ENCODE measurements around the gene ZNF333.

Gene ZNF333

GRCh38 chr19:14715841-14716240 lies 26.0 kb downstream of the ZNF333 start:
- H3K9me3 ChIP-seq (ENCODE audit: control extremely low read depth in 1 of 5, control insufficient read depth in 4 of 5, insufficient read depth in 2 of 5, low read depth in 1 of 5, low read length in 4 of 5) = peaks cover 11 to 67% (median 48%) of the 10 kb centered on the region in 5 experiments
- ChIA-PET POLR2A (interaction anchor here (0.6 kb wide), 1 partner anchor 152 kb away, joined by 3 read pairs; no protein-coding TSS in a partner anchor), CTCF (interaction anchor here (0.7 kb wide), 1 partner anchor 142 kb away, joined by 4 read pairs; no protein-coding TSS in a partner anchor)
- WGBS (ENCODE audit: insufficient coverage) = 100% methylated on average over 1 of the region's 4 CpGs
- peaks cover 35 to 90% (median 44%) of the 10 kb centered on the region in 4 experiments for H3K36me3 ChIP-seq (ENCODE audit: control insufficient read depth in 4 of 4, insufficient read depth in 4 of 4, low read length in 3 of 4)
- DNase-seq = no peak
- no peak overlapping the region for H3K27ac ChIP-seq (ENCODE audit: insufficient read depth in 1 of 2, low read depth in 1 of 2, low read length in 2 of 2, poor library complexity in 1 of 2, severe bottlenecking in 2 of 2)
- no peaks in the 10 kb centered on the region for H3K27me3 ChIP-seq (replicated peaks in 2 of 5; ENCODE audit: control insufficient read depth in 4 of 5, insufficient read depth in 5 of 5, low read length in 4 of 5)
- no peak overlapping the region for H3K4me3 ChIP-seq (ENCODE audit: control insufficient read depth in 1 of 7, extremely low read depth in 1 of 7, insufficient read depth in 4 of 7, low read depth in 2 of 7, low read length in 6 of 7)
- no peaks in the 10 kb centered on the region for H3K4me1 ChIP-seq (ENCODE audit: control extremely low read depth in 1 of 4, control insufficient read depth in 4 of 4, insufficient read depth in 4 of 4, low read length in 3 of 4)

DNA sequence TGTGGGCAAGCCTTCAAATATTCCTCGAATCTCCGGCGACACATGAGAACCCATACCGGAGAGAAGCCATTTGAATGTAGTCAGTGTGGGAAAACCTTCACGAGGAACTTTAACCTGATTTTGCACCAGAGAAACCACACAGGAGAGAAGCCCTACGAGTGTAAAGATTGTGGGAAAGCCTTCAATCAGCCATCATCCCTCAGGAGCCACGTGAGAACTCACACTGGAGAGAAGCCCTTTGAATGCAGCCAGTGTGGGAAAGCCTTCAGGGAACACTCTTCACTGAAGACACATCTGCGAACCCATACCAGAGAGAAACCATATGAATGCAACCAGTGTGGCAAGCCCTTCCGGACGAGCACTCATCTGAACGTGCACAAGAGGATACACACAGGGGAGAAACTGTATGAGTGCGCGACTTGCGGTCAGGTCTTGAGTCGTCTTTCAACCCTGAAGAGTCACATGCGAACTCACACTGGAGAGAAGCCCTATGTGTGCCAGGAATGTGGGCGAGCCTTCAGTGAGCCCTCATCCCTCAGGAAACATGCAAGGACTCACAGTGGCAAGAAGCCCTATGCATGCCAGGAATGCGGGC lies 28.8 kb downstream of the ZNF333 start:
- Histone ChIP-seq H3K4me1 (ENCODE audit: control extremely low read depth in 1 of 4, control insufficient read depth in 4 of 4, insufficient read depth in 4 of 4, low read length in 3 of 4) (no peaks in the 10 kb centered on the region), H3K4me3 (ENCODE audit: control insufficient read depth in 1 of 7, extremely low read depth in 1 of 7, insufficient read depth in 4 of 7, low read depth in 2 of 7, low read length in 6 of 7) (peak overlapping the region in 1 of 7 experiments; percentile 43), H3K36me3 (ENCODE audit: control insufficient read depth in 4 of 4, insufficient read depth in 4 of 4, low read length in 3 of 4) (peaks cover 36 to 82% (median 43%) of the 10 kb centered on the region in 4 experiments), H3K27ac (ENCODE audit: insufficient read depth in 1 of 2, low read depth in 1 of 2, low read length in 2 of 2, poor library complexity in 1 of 2, severe bottlenecking in 2 of 2) (no peak overlapping the region), H3K9me3 (ENCODE audit: control extremely low read depth in 1 of 5, control insufficient read depth in 4 of 5, insufficient read depth in 2 of 5, low read depth in 1 of 5, low read length in 4 of 5) (peaks cover 20 to 86% (median 56%) of the 10 kb centered on the region in 5 experiments), H3K27me3 (replicated peaks in 2 of 5; ENCODE audit: control insufficient read depth in 4 of 5, insufficient read depth in 5 of 5, low read length in 4 of 5) (no peaks in the 10 kb centered on the region)
- no peak for DNase-seq
- WGBS (ENCODE audit: insufficient coverage) = 99% methylated on average over 18 of the region's 18 CpGs
- ChIA-PET POLR2A (no interaction called here), CTCF (no interaction called here)

DNA sequence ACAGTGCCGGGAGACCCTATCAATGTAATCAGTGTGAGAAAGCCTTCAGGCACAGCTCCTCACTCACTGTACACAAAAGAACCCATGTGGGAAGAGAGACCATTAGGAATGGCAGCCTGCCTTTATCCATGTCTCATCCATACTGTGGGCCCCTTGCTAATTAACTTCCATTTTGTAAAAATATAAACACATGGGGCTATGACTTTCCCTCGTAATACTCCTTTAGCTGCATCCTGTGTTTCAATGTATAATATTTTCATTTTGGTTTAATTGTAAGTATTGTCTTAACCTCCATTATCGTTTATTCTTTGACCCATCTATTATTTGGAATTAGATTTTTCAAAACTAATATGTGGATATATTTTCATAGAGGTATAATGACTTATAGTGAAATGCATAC lies 29.3 kb downstream of the ZNF333 start:
- Histone ChIP-seq H3K27ac (ENCODE audit: insufficient read depth in 1 of 2, low read depth in 1 of 2, low read length in 2 of 2, poor library complexity in 1 of 2, severe bottlenecking in 2 of 2) (no peak overlapping the region), H3K36me3 (ENCODE audit: control insufficient read depth in 4 of 4, insufficient read depth in 4 of 4, low read length in 3 of 4) (peaks cover 36 to 83% (median 43%) of the 10 kb centered on the region in 4 experiments), H3K4me3 (ENCODE audit: control insufficient read depth in 1 of 7, extremely low read depth in 1 of 7, insufficient read depth in 4 of 7, low read depth in 2 of 7, low read length in 6 of 7) (peak overlapping the region in 1 of 7 experiments; percentile 43), H3K4me1 (ENCODE audit: control extremely low read depth in 1 of 4, control insufficient read depth in 4 of 4, insufficient read depth in 4 of 4, low read length in 3 of 4) (no peaks in the 10 kb centered on the region), H3K27me3 (replicated peaks in 2 of 5; ENCODE audit: control insufficient read depth in 4 of 5, insufficient read depth in 5 of 5, low read length in 4 of 5) (no peaks in the 10 kb centered on the region), H3K9me3 (ENCODE audit: control extremely low read depth in 1 of 5, control insufficient read depth in 4 of 5, insufficient read depth in 2 of 5, low read depth in 1 of 5, low read length in 4 of 5) (peaks cover 20 to 89% (median 56%) of the 10 kb centered on the region in 5 experiments)
- DNase-seq = no peak
- CTCF ChIA-PET = no interaction called here
- POLR2A ChIA-PET = no interaction called here
- WGBS (ENCODE audit: insufficient coverage) = 100% methylated on average over 1 of the region's 3 CpGs

DNA sequence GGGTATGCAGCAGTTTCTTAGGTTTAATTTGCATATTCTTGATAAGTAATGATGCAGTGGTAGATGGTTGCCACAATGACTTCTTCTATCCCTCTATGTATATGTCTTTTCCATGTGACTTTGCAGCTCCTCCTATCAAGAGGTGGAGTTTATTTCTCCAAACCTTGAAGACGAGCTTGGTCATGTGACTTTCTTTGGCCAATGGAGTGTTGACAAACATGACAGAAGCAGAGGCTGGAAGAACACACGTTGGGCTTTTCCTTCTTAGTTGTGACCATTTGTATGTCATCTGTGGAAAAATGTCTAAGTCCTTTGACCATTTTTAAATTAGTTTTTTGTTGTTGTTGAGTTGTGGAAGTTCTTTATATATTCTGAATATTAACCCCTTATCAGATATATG lies 32.3 kb downstream of the ZNF333 start:
- ChIA-PET CTCF (no interaction called here), POLR2A (no interaction called here)
- Histone ChIP-seq H3K9me3 (ENCODE audit: control extremely low read depth in 1 of 5, control insufficient read depth in 4 of 5, insufficient read depth in 2 of 5, low read depth in 1 of 5, low read length in 4 of 5) (peaks cover 17 to 86% (median 51%) of the 10 kb centered on the region in 5 experiments), H3K4me3 (ENCODE audit: control insufficient read depth in 1 of 7, extremely low read depth in 1 of 7, insufficient read depth in 4 of 7, low read depth in 2 of 7, low read length in 6 of 7) (no peak overlapping the region), H3K27me3 (replicated peaks in 2 of 5; ENCODE audit: control insufficient read depth in 4 of 5, insufficient read depth in 5 of 5, low read length in 4 of 5) (no peaks in the 10 kb centered on the region), H3K27ac (ENCODE audit: insufficient read depth in 1 of 2, low read depth in 1 of 2, low read length in 2 of 2, poor library complexity in 1 of 2, severe bottlenecking in 2 of 2) (no peak overlapping the region), H3K36me3 (ENCODE audit: control insufficient read depth in 4 of 4, insufficient read depth in 4 of 4, low read length in 3 of 4) (peaks cover 20 to 58% (median 26%) of the 10 kb centered on the region in 4 experiments), H3K4me1 (ENCODE audit: control extremely low read depth in 1 of 4, control insufficient read depth in 4 of 4, insufficient read depth in 4 of 4, low read length in 3 of 4) (no peaks in the 10 kb centered on the region)
- peak in 1 of 3 donors; percentile 14 for DNase-seq
- WGBS (ENCODE audit: insufficient coverage) = no CpG with 5 or more reads among the region's 2 CpGs

DNA sequence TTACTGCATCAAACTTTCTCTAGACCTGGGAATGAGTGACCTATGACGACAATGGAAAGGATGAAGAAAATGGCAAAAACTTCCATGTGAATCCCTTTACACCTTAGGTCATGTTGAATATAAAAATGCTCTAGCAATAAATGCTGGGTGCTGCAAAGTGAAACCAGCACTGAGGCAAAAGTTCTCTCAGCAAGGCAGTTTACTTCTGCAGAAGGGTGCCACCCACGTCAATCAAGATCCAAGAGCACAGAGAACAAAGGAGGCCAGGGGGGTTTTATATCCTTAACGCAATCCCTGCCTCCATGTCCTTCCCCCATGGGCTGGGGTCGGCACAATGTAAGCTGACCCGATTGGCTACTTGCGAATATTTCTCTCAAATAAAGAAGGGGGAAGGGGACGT lies 38.7 kb downstream of the ZNF333 start:
- ChIA-PET POLR2A (no interaction called here), CTCF (no interaction called here)
- peaks cover 4 to 51% (median 29%) of the 10 kb centered on the region in 5 experiments for H3K9me3 ChIP-seq (ENCODE audit: control extremely low read depth in 1 of 5, control insufficient read depth in 4 of 5, insufficient read depth in 2 of 5, low read depth in 1 of 5, low read length in 4 of 5)
- WGBS (ENCODE audit: insufficient coverage) = 62% methylated on average over 6 of the region's 7 CpGs
- H3K4me1 ChIP-seq (ENCODE audit: control extremely low read depth in 1 of 4, control insufficient read depth in 4 of 4, insufficient read depth in 4 of 4, low read length in 3 of 4) = peaks cover 0 to 8% (median 2%) of the 10 kb centered on the region in 4 experiments
- H3K27me3 ChIP-seq (replicated peaks in 2 of 5; ENCODE audit: control insufficient read depth in 4 of 5, insufficient read depth in 5 of 5, low read length in 4 of 5) = no peaks in the 10 kb centered on the region
- no peak for DNase-seq
- H3K36me3 ChIP-seq (ENCODE audit: control insufficient read depth in 4 of 4, insufficient read depth in 4 of 4, low read length in 3 of 4) = peaks cover 0 to 10% (median 4%) of the 10 kb centered on the region in 4 experiments
- no peak overlapping the region for H3K27ac ChIP-seq (ENCODE audit: insufficient read depth in 1 of 2, low read depth in 1 of 2, low read length in 2 of 2, poor library complexity in 1 of 2, severe bottlenecking in 2 of 2)
- no peak overlapping the region for H3K4me3 ChIP-seq (ENCODE audit: control insufficient read depth in 1 of 7, extremely low read depth in 1 of 7, insufficient read depth in 4 of 7, low read depth in 2 of 7, low read length in 6 of 7)

DNA sequence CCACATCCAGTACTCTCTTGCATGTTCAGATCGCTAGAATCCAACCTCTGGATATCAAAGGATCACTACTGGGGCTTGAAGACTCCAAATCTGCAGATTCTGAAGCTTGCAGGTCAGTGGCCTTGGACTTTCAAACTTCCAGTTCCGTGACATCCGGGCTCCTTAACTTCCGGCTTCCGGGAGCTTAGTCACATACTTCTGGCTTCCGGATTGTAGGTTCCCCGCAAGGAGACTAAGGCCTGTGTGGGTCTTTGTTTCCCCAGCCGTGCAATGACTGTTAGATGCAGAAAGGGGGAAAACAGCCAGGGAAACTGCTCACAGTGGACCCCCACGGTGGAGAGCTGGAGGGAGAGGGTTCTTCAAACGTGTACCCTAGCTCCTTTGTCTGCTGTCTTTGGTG lies 41.4 kb downstream of the ZNF333 start:
- Histone ChIP-seq H3K4me1 (ENCODE audit: control extremely low read depth in 1 of 4, control insufficient read depth in 4 of 4, insufficient read depth in 4 of 4, low read length in 3 of 4) (peaks cover 0 to 12% (median 6%) of the 10 kb centered on the region in 4 experiments), H3K27ac (ENCODE audit: insufficient read depth in 1 of 2, low read depth in 1 of 2, low read length in 2 of 2, poor library complexity in 1 of 2, severe bottlenecking in 2 of 2) (no peak overlapping the region), H3K36me3 (ENCODE audit: control insufficient read depth in 4 of 4, insufficient read depth in 4 of 4, low read length in 3 of 4) (peaks cover 12 to 25% (median 15%) of the 10 kb centered on the region in 4 experiments), H3K4me3 (ENCODE audit: control insufficient read depth in 1 of 7, extremely low read depth in 1 of 7, insufficient read depth in 4 of 7, low read depth in 2 of 7, low read length in 6 of 7) (no peak overlapping the region), H3K9me3 (ENCODE audit: control extremely low read depth in 1 of 5, control insufficient read depth in 4 of 5, insufficient read depth in 2 of 5, low read depth in 1 of 5, low read length in 4 of 5) (peaks cover 4 to 30% (median 14%) of the 10 kb centered on the region in 5 experiments), H3K27me3 (replicated peaks in 2 of 5; ENCODE audit: control insufficient read depth in 4 of 5, insufficient read depth in 5 of 5, low read length in 4 of 5) (no peaks in the 10 kb centered on the region)
- ChIA-PET POLR2A (no interaction called here), CTCF (no interaction called here)
- WGBS (ENCODE audit: insufficient coverage) = 86% methylated on average over 10 of the region's 10 CpGs
- DNase-seq = no peak

GRCh38 chr19:14732510-14732909 lies 42.7 kb downstream of the ZNF333 start:
- H3K27me3 ChIP-seq (replicated peaks in 2 of 5; ENCODE audit: control insufficient read depth in 4 of 5, insufficient read depth in 5 of 5, low read length in 4 of 5) = no peaks in the 10 kb centered on the region
- H3K4me3 ChIP-seq (ENCODE audit: control insufficient read depth in 1 of 7, extremely low read depth in 1 of 7, insufficient read depth in 4 of 7, low read depth in 2 of 7, low read length in 6 of 7) = no peak overlapping the region
- peaks cover 15 to 33% (median 17%) of the 10 kb centered on the region in 4 experiments for H3K36me3 ChIP-seq (ENCODE audit: control insufficient read depth in 4 of 4, insufficient read depth in 4 of 4, low read length in 3 of 4)
- CTCF ChIA-PET = no interaction called here
- DNase-seq = no peak
- POLR2A ChIA-PET = no interaction called here
- H3K27ac ChIP-seq (ENCODE audit: insufficient read depth in 1 of 2, low read depth in 1 of 2, low read length in 2 of 2, poor library complexity in 1 of 2, severe bottlenecking in 2 of 2) = no peak overlapping the region
- peaks cover 0 to 12% (median 6%) of the 10 kb centered on the region in 4 experiments for H3K4me1 ChIP-seq (ENCODE audit: control extremely low read depth in 1 of 4, control insufficient read depth in 4 of 4, insufficient read depth in 4 of 4, low read length in 3 of 4)
- peaks cover 4 to 21% (median 14%) of the 10 kb centered on the region in 5 experiments for H3K9me3 ChIP-seq (ENCODE audit: control extremely low read depth in 1 of 5, control insufficient read depth in 4 of 5, insufficient read depth in 2 of 5, low read depth in 1 of 5, low read length in 4 of 5)

Data from common myeloid progenitor, CD34-positive (primary cell).